GM19328 (cell line): Measurements from ENCODE around the gene GBX2.

ENCODE experiments used
- ATAC-seq: cut with Tn5 transposase; IDR thresholded peaks from one replicate; pipeline ENCODE4 v1.9.1; 2021; ENCODE audit warnings: mild to moderate bottlenecking, moderate library complexity; ENCODE audit not compliant: unreplicated experiment

The GBX2 gene

GRCh38 chr2:236169741-236170589, 1.8 kb upstream of the GBX2 start:
- ATAC-seq, result no peak

DNA sequence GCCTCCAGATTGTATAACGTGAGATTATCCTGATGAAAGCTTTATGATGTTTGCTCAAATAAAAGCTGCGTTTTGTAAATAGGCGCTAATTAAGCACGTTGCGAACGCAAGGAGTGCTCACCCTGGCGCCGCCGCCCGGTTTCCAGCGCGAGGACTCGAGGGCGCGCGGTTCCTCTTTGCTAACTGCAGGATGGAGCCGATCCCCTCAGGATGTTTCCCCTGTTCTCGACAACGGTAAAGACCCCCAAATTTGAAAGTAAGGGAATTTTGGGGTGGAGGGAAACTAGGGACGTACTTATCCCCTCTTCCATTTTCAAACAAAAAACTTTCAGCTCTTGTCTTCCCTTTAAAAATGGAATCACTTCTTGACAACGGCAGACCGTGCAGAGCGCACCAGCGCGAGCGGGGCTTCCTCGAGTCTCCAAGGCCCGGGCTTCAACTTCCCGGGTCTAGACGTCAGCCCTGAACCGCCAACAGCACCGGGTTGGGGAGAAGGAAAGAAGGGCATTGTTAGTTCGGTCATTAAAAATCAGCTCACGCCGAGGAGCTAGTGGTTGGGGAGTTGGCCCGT, 1.1 kb upstream of the GBX2 start:
- ATAC-seq, result no peak

- no peak for ATAC-seq
These were observed 683 bp downstream of the GBX2 start for GRCh38 chr2:236167297-236168109.

DNA sequence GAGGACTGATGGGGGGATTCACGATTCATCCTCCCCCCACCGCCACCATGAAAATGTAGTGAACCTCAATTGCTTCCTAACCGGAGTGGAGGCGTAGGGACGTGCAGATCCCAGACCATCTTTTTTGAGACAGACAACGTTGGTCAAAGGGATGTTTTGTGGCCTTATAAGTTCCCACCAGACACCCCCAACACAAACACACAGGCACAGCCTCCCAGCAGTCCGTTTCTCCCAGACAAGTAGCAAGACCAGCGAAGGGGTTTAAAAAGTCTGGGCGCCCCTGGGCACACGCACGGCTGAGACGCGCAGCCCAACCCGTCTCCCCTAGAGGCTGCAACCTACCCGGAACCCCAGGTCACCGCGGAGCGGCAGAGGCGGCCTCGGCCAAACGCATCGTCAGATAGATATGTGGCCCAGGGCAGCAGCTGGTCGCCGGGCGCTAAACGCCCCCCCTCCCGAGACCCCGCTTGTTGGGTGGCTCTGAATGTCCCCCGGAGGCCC, 1.3 kb downstream of the GBX2 start:
- no peak for ATAC-seq

DNA sequence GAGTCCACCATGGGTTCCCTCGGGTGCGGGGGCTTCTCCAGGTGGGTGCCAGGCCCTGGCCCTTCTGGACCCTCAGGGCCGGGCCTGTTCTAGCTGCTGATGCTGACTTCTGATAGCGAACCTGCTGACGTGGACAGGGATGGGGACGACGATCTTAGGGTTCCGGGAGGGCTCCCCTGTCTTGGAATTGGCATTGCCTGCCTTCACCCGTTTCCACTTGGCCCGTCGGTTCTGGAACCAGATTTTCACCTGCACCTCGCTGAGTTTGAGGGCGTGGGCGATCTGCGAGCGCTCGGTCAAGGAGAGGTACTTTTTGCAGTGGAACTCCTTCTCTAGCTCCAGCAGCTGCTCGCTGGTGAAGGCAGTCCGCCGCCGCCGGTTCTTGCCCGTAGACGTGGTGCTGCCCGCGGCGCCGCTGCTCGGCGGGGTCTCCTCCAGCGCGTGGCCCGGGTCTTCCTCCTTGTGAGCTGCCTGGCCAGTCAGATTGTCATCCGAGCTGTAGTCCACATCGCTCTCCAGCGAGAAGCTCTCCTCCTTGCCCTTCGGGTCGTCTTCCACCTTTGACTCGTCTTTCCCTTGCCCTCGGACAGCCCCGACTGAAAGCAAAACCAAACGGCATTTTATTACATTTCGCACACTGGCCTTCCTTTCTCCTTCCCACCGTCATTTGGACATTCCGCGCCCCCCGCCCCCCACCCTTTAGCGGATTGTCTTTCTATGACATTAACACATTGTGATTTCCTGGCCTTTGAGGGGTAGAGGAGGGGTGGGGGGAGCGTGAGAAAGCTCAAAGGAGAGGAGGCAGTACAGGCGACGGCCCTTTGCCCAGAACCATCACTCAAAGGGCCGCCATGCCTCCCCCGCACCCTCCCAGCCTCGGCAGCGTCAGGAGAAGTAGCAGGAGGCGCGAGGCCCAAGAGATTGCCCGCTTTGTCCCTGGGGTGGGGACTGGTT, 2.1 kb downstream of the GBX2 start:
- ATAC-seq, result no peak

GRCh38 chr2:236164925-236165841, 3.0 kb downstream of the GBX2 start:
- ATAC-seq, result no peak

DNA sequence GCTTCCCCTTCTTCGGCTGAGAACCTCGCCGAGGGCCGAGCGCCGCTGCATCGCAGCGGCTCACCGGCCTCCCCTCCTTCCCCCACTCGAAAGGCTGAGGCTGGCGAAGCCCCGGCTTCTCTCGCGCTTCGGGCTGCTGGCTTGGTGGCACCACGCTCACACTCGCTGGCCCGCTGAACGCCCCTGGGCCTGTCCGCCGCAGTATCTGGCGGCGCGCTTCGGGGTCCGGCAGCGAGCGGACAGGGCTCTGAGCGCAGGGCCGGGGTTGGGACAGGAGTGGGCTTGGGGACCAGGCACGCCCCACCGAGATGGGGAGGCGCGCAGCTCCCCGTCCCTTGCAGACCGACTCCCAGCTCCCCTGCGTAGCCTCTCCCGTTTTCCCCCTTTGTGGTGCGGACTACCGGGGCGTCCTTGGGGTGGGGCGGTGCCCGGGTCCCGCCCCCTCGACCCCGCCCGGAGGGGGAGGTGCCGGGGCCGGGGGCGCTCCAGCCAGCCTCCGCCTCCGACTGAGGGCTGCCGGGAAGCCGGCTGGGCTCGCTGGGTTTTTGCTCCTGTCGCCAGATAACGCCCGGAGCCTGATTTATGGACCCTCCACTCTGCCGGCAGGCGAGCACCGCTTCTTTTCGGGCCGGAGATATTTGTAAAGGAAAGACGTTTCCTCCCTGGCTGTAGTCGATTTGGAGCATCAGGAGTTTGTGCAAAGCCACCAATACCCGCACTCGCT, 3.8 kb downstream of the GBX2 start:
- no peak for ATAC-seq

DNA sequence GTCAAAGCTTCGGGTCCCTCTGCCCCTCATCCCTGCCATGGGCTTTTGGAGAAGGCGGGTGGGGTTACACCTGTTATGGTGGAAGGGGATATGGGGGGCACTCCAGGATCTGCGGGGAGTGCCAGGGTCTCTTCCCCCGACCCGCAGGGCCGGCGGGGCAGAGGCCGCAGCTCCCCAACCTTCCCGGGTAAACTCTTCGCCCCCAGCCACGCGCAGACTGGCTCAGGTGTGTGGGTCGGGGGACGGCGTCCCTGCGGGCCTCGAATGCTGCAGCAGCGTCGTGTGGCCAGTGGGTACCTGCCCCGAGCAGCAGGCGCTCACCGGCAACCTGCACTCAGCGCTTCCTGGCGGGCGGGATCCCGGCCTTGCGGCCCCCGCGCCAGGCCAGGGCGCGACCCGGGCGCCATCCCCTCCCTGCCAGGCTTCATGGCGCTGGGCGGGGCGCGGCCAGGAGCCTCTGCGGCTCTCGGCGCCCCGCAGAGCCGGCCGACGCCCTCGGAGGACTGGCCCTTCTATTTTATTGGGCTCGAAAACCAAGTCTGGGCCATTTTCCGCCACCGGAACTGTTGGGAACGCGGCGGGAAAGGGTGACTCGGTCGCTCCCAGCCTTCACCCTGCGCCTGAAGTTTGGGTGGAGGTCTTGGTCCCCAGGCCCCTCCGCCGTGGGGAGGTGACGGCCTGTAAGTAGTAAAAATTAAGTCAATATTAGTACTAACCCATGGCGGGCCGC, 4.5 kb downstream of the GBX2 start:
- no peak for ATAC-seq

DNA sequence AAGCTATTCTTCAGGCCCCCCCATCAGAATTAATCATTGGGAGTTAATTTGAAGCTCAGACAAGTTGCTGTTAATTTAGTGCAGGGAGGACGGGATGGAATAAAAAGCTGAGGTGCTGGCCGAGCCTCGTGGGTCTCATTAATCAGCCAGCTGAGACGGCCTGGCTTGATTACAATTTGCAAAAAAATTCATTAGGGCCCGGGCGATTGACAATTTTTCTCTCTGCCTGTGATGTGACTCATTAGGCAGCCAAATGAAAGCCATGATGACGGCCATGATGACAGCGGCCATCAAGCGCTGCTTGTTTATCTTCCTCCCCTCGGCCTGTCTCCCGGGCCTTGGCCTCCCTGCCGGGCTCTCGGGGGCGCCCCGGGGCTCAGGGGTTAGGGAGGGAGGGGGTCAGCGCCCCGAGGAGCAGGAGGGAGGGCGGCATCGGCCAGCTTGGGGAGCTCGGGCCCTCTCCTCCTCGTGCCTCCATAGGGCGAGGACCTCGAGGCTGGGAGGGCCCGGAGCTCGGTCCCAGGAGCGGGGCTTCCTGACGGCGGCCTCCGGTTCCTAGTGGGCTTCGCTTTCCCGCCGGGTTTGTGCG, 5.2 kb downstream of the GBX2 start:
- ATAC-seq, result no peak

- ATAC-seq, result no peak
These were observed 5.9 kb downstream of the GBX2 start for GRCh38 chr2:236162031-236162845.

GRCh38 chr2:236161531-236161930, 6.7 kb downstream of the GBX2 start:
- no peak for ATAC-seq

GRCh38 chr2:236161082-236161462, 7.1 kb downstream of the GBX2 start:
- ATAC-seq, result no peak

DNA sequence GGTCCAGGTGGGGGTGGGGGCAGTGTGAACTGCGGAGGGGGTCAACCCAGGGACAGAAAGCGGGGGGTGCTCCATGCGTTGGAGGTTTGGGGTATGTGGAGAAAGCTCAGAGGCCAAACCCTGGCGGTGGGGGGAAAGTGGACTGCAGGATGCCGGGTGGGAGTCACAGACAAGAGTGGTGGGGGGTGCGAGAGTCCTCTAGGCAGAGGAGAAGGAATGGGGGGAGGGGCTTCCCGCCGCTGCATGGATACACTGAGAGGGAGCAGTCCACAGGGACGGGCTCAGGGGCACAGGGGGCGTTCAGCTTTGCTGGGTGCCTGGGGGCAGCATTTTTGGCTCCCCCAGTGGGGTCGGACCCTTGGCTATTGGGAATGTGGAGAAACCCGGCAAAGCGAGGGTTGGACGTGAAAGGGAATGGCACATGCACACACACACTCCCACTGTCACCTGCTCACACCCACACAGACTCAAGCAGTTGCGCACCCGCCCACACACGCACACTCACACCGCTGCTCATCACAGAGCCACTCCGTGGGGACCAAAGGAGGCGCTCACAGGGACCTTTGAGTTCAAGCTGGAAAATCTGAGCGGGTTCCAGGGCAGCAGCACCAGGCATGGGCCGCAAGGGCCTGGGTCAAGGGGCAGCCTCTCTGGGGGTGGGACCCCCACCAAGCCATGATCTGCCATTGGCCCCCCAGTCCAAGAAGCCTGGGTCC, 7.7 kb downstream of the GBX2 start:
- no peak for ATAC-seq

- ATAC-seq, result no peak
These were observed 8.4 kb downstream of the GBX2 start for GRCh38 chr2:236159778-236160170.

DNA sequence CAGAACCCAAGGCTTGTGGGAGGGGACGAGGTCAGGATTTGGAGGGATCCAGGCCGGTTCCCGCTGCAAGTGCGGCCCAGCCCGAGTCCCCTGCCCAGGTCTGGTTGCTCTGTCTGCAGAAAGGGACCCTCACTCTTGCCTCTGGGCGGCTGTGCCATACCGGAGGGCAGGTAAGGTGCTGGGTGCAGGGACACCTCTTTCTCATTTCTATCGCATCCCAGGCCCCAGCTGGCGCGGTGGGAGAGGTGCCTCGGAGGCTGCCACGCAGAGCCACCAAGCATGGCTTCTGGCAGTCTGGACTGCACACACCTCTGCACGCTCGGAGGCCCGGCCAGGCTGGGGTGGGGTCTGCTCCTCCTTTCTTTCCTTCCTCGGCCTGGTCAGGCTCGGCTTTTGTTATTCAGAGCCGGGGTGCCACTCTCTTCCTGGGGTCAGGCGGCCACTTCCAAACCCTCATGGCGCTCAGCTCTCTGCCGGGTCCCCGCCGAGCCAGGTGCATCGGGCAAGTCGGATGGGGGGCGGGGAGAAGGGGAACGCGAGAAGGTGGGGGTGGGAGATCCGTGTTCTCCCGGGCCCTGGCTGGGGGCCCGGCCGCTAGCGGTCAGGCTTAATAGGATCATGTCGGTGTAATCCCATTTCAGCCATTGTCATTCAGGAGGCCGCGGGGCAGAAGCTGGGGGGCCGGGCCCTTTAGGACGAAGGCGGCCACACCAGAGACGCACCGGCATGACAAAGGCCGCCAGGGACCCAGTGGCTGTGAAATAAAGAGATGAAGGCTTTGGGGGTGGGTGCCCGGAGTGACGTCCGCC, 9.0 kb downstream of the GBX2 start:
- ATAC-seq, result no peak
